A673 (cell line): ENCODE data around the gene MRI1. TPM values are rescaled to one million over a fixed set of nuclear protein-coding genes. Genes with fewer than 3 reads are reported as not detected.

ENCODE experiments used
- BruUV-seq: library from RNA; stranded (reverse); fragments of 400-500 nt; replicated peaks from 2 replicates; lab custom pipeline; 2021; lab: Mats Ljungman, UMichigan
- CTCF ChIA-PET: fragments of 300-600 bp; sonication (Branson Sonifier 250); formaldehyde crosslinking; loops from one replicate; lab custom pipeline; 2022; ENCODE audit warnings: antibody characterized with exemption; lab: Charles Lee
- POLR2A ChIA-PET: fragments of 300-600 bp; sonication (Branson Sonifier 250); formaldehyde crosslinking; loops from one replicate; lab custom pipeline; 2022; ENCODE audit warnings: antibody characterized with exemption; ENCODE audit not compliant: low non-redundant PET; lab: Charles Lee
- DNase-seq: peaks from one replicate; pipeline ENCODE4 v3.0.0-alpha.2; 2015; ENCODE audit warnings: low spot score
- H3K27ac ChIP-seq: fragments of 200-600 bp; sonication (generic); 2 replicates; pipeline ENCODE4 v1.5.1; 2016; ENCODE audit warnings: mixed run types, low read depth, mild to moderate bottlenecking, mixed read lengths, antibody characterized with exemption, low read length; ENCODE audit not compliant: poor library complexity, severe bottlenecking
- H3K27me3 ChIP-seq: fragments of 200-600 bp; sonication (generic); replicated peaks from 2 replicates; pipeline ENCODE4 v1.6.1; 2017; ENCODE audit warnings: mixed run types, low read depth, mild to moderate bottlenecking, mixed read lengths, antibody characterized with exemption, low read length; ENCODE audit not compliant: insufficient read depth, poor library complexity
- H3K36me3 ChIP-seq: fragments of 200-600 bp; sonication (generic); 2 replicates; pipeline ENCODE4 v1.6.1; 2016; ENCODE audit warnings: mixed run types, mild to moderate bottlenecking, mixed read lengths, antibody characterized with exemption, low read length; ENCODE audit not compliant: insufficient read depth, poor library complexity, severe bottlenecking
- H3K4me1 ChIP-seq: fragments of 200-600 bp; sonication (generic); 2 replicates; pipeline ENCODE4 v1.6.1; 2017; ENCODE audit warnings: mixed run types, mild to moderate bottlenecking, mixed read lengths, antibody characterized with exemption, low read length; ENCODE audit not compliant: insufficient read depth, poor library complexity, severe bottlenecking
- H3K4me3 ChIP-seq: fragments of 200-600 bp; sonication (generic); 2 replicates; pipeline ENCODE4 v1.5.1; 2016; ENCODE audit warnings: low read depth, mixed run types, mild to moderate bottlenecking, mixed read lengths, low read length; ENCODE audit not compliant: poor library complexity, severe bottlenecking
- H3K9me3 ChIP-seq: fragments of 200-600 bp; sonication (generic); 2 replicates; pipeline ENCODE4 v1.6.1; 2016; ENCODE audit warnings: mixed run types, low read depth, mild to moderate bottlenecking, mixed read lengths, antibody characterized with exemption, low read length; ENCODE audit not compliant: poor library complexity, severe bottlenecking
- CTCF ChIP-seq: fragments of 300-800, 200-600 bp; sonication (generic); conservative IDR thresholded peaks from 2 replicates; pipeline ENCODE4 v1.5.1; 2017; ENCODE audit warnings: low read depth, mild to moderate bottlenecking, antibody characterized with exemption, low read length, moderate library complexity, mixed read lengths
- EZH2 ChIP-seq: fragments of 200-600 bp; sonication (generic); IDR thresholded peaks from 2 replicates; pipeline ENCODE4 v1.6.1; 2017; ENCODE audit warnings: borderline replicate concordance, low read depth, mild to moderate bottlenecking, mixed read lengths, antibody characterized with exemption, low read length; ENCODE audit not compliant: poor library complexity, severe bottlenecking
- intact Hi-C: fragments of 100-400 bp; cut with micrococcal nuclease; formaldehyde crosslinking; loops from one replicate; pipeline ENCODE4 v1.10.0; 2022; ENCODE audit not compliant: unreplicated experiment
- total RNA-seq: library from RNA; stranded (reverse); gene quantifications from 2 replicates; pipeline ENCODE4 v1.2.3, GENCODE V29; 2021

Gene MRI1
- total RNA-seq, 1 experiment from 2014 or later: 63.8 TPM

- intact Hi-C loops: no loop called here
- Histone ChIP-seq H3K4me1 (no peaks in the 10 kb centered on the region), H3K9me3 (no peaks in the 10 kb centered on the region), H3K27ac (no peak overlapping the region), H3K36me3 (no peaks in the 10 kb centered on the region), H3K4me3 (no peak overlapping the region), H3K27me3 (no peaks in the 10 kb centered on the region)
- ChIA-PET POLR2A (interaction anchor here (0.6 kb wide), 1 partner anchor 913 kb away, joined by 8 read pairs; no protein-coding TSS in a partner anchor), CTCF (no interaction called here)
- no peak for DNase-seq
- TF ChIP-seq CTCF: no peak
- no TSS peak for BruUV-seq
Observed at GRCh38 chr19:13803038-13803437, 38.7 kb downstream of the MRI1 start.

- no peaks in the 10 kb centered on the region for H3K4me1 ChIP-seq
- H3K9me3 ChIP-seq: no peaks in the 10 kb centered on the region
- TF ChIP-seq EZH2 (no peak), CTCF (peak; percentile 63)
- intact Hi-C loops: no loop called here
- no peaks in the 10 kb centered on the region for H3K27me3 ChIP-seq
- CTCF ChIA-PET: interaction anchor here (0.7 to 1.0 kb wide), 2 partner anchors 14 to 57 kb away, joined by 3 to 12 read pairs; no protein-coding TSS in a partner anchor
- POLR2A ChIA-PET: no interaction called here
- no peak overlapping the region for H3K4me3 ChIP-seq
- H3K36me3 ChIP-seq: peaks cover 8% of the 10 kb centered on the region
- DNase-seq: peak; percentile 52
- H3K27ac ChIP-seq: no peak overlapping the region
- BruUV-seq: no TSS peak
Observed at GRCh38 chr19:13804830-13805683, 40.7 kb downstream of the MRI1 start.

- CTCF ChIA-PET: no interaction called here
- intact Hi-C loops: no loop called here
- POLR2A ChIA-PET: no interaction called here
Observed at GRCh38 chr19:13806728-13807127, 42.4 kb downstream of the MRI1 start.

More at GRCh38 chr19:13806728-13807127, 42.4 kb downstream of the MRI1 start:
- BruUV-seq: no TSS peak
- H3K4me1 ChIP-seq: no peaks in the 10 kb centered on the region
- no peak overlapping the region for H3K27ac ChIP-seq
- H3K4me3 ChIP-seq: no peak overlapping the region
- DNase-seq: no peak
- TF ChIP-seq EZH2 (no peak), CTCF (no peak)
- peaks cover 8% of the 10 kb centered on the region for H3K36me3 ChIP-seq
- H3K9me3 ChIP-seq: no peaks in the 10 kb centered on the region
- no peaks in the 10 kb centered on the region for H3K27me3 ChIP-seq
